ENCODE data around the gene CARF.

CARF gene

DNA sequence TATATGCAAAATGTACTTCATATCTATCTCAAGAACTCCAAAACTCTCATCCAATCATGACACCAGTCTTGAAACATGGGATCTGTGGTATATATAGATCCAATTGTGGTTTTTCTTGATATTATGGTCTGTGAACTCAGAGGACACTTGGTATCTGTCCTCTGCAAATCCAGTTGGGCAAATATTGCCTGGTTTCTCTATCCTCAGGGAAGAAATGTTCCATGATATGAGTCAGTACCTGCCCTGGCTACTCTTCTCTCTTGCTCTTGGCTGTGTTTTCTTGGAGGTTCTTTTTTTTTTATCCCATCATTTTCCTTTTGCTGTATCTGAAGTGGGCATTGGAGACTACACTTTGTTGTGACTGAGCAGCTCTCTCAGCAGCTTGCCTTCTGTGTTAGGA lies 113.5 kb downstream of the CARF start:
- no peak for DNase-seq

- DNase-seq, result no peak
These were observed 118.5 kb downstream of the CARF start for GRCh38 chr2:203030545-203030944.

GRCh38 chr2:203030991-203031390 lies 118.9 kb downstream of the CARF start:
- DNase-seq, result no peak

- DNase-seq, result no peak
These were observed 121.3 kb downstream of the CARF start for GRCh38 chr2:203033395-203033794.

DNA sequence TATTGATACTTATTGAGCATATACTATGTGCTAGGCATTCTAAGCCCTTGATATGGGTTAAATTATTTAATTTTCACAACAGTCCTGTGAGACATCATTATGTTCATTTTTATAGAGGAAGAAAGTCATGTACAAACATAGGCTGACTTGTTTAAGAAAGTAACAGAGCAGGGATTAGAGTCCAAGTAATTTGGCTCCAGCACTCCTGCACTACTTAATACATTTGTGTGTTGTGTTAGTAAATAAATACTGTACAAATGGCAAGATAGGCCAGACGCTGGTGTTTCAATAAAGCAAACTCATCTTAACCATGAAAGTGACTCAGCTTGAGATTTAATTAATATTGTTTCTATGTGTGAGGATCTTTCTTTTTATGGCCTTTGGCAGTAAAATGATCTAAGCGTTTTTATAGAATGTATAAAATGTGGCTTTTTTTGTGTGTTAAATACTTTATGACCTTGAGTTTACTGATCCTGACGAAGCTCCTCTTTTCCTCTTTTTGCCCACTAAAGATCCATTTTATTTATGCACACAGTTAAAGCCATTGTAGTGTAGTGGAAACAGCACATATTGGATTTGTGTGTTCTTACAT lies 123.9 kb downstream of the CARF start:
- no peak for DNase-seq
